Measurements from ENCODE around the gene ARL3. TPM values are rescaled to one million over a fixed set of nuclear protein-coding genes. Genes with fewer than 3 reads are reported as not detected.

The ARL3 gene
- polyA plus RNA-seq, 12 donors = 10.6 to 18.8 (median 13.8) TPM; not detected in 1

DNA sequence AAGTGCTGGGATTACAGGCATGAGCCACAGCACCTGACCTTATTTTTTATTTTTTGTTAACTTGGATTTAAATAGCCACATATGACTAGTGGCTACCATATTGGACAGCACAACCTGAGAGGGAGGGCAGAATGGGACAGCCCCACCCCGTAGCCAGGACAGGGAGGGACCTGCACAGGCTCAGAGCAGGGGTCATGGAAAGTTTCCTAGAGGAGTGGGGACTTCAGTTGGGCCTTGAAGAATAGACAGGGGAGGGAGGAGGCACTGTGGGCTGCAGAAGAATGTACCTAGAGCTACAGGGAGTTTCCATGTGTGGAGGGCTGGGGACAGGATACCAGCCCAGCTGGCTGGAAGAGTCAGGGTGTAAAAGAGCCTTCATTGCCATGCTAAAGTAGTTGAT lies 61.1 kb downstream of the ARL3 start:
- DNase-seq = no peak

DNA sequence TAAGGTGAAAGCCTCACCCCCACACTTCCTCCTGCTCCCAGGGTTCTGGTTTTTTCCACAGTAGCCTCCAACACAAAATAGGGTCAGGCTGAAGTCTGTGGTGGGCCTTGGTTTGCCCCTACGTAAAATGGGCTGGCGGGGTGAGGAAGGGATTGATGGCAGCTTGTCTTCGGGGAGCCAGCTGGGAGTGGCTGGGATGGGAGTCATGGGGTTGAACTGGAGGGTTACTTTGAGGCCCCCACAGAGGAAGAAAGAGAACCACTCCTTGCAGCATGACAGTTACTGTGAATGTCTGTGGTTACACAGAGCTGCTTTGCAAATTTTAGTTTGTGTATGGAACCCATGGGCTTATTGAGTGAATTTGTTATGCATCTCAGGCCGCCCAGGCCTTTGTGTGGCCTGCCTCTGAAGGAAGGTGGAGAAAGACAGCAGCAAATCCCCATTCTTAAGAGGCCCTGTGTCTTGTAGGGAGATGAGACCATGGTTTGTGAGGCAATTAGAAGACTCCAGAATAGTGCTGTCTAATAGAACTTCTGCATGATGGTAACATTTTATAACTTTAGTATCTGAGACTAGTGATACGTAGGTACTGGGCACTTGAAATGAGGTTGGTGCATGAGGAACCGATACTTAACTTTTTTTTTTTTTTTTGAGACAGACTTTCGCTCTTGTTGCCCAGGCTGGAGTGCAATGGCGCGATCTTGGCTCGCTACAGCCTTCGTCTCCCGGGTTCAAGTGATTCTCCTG lies 61.9 kb downstream of the ARL3 start:
- DNase-seq = no peak

DNA sequence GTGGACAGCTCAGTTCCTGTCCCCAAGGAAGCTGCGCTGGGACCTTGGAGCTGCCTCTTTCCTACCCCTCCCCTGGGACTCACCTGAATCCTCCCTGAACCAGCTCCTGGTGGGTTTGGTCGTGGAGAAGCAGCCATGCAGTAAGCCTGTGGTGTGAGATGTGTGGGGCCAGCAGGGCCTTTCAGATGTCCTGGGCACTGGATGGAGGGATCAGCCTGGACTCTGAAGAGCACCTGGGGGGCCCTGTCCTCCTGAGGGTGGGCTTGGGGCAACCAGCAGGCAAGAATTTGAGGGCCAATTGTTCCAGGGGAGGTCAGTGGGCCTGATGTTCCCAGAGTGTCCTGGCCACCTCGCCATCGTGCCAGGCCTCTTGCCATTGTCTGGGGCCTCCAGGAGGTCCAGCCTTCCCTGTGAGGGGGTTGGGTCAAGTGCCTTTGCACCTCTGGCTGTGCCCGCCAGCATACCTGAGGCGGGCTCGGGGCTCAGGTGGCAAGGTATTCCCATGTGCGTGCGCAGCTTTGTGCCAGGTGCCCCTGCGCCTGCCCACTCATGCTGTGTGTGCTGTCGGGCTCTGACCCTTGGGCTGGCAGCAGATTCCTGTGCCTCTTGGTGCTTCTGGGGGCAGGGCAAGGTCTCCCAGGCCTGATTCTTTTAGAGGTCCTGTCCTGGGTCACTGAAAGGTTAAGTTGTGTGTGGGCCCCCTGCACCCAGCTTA lies 62.6 kb downstream of the ARL3 start:
- DNase-seq = no peak

- no peak for DNase-seq
Observed at GRCh38 chr10:102650655-102651454, 63.3 kb downstream of the ARL3 start.

DNA sequence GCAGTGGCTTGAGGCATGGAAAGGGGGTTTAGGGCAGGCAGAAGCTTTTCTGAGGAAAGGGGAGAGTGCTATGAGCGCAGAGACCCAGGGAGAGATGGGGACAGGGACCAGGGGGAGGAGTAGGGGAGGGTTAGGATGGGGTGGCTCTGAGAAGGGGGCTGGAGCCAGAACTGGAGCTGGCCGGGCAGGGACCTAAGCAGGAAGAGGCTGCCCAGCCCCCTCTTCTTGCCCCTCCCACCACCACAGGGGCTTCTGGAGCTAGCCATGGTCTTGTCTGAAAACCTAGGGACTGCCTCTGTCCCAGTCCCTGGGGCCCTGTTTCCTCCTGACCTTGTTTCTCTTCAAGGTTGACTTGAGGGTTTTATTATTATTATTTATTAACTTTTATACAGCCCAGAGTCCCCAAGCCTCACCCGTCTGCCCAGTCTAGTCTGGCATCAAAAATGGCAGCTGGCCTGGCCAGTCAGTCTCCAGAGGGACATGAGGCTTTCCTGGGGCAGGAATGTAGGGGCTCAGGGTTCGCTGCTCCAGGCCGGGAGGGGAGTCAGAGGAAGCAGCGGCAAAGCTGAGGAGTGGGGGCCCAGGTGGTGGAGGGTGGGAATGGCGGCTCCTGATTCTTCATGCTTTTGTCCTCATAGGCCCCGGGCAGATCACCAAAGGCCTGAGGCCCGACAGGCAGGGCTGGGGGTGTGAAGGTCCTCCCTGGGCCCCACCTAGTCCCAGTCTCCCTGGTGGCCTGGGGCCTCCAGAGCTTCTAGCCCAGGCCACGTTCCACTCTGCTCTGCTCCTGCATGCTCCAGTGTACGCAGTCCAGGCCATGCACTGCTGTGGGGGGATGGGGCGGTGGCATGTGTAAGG lies 64.2 kb downstream of the ARL3 start:
- DNase-seq = no peak

- DNase-seq = no peak
Observed at GRCh38 chr10:102648889-102649796, 65.1 kb downstream of the ARL3 start.

DNA sequence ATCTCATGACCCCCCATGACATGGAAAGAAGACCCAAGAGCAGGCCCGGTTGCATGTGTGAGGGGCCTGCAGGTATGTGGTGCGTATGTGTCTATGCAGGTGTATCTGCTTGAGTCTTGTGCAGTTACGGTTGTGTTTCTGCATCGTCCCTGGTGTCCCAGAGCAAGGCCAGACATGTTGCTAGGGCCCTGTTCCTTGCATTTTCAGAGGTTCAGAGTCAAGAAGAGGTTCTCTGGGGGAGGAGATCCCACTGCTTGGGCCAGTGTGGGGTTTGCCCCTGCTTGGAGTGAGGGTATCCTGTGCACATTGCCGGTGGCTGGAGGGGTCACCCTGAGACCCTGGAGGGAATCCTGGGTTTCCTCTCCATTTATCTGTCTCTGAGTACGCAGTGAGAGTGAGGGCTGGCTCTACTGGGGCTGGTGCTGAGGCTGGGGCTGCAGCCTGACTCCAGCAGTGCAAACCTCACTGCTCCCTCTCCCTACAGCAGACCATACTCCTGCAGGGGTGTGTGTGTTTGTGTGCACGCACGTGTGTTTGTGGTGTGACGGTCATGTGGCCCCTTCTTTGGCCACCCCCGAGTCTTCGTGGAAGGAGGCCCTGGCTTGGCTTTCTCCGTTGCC lies 65.8 kb downstream of the ARL3 start:
- DNase-seq = no peak

GRCh38 chr10:102647443-102648268 lies 66.5 kb downstream of the ARL3 start:
- no peak for DNase-seq

GRCh38 chr10:102646610-102647442 lies 67.4 kb downstream of the ARL3 start:
- DNase-seq = peak; percentile 74

- DNase-seq = peak; percentile 94
Observed at GRCh38 chr10:102645741-102646609, 68.2 kb downstream of the ARL3 start.

DNA sequence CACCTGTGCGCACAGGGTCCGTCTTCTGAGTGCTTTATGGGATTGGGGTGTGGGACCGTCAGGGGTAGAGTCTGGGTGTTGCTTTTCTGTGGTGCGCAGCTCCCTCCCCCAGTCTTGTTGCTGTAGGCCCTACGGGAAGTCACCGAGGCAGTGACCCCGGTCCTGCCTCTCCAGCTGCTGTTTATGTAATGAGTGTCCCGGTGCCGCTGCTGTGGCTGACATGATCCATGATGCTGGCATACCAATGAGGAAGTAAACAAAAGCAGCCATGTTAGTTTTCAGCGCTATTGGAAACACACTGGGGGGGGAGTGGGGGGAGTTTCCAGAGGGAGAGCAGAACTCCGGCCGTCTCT lies 68.8 kb downstream of the ARL3 start:
- DNase-seq = peak; percentile 81

- peak; percentile 77 for DNase-seq
Observed at GRCh38 chr10:102644646-102645387, 69.4 kb downstream of the ARL3 start.

- no peak for DNase-seq
Observed at GRCh38 chr10:102644066-102644645, 70.0 kb downstream of the ARL3 start, which contains the start of gene TRIM8. TSS of gene TRIM8 (plus strand) at chr10:102644479. CDS start at chr10:102644618, 139 bp downstream.

DNA sequence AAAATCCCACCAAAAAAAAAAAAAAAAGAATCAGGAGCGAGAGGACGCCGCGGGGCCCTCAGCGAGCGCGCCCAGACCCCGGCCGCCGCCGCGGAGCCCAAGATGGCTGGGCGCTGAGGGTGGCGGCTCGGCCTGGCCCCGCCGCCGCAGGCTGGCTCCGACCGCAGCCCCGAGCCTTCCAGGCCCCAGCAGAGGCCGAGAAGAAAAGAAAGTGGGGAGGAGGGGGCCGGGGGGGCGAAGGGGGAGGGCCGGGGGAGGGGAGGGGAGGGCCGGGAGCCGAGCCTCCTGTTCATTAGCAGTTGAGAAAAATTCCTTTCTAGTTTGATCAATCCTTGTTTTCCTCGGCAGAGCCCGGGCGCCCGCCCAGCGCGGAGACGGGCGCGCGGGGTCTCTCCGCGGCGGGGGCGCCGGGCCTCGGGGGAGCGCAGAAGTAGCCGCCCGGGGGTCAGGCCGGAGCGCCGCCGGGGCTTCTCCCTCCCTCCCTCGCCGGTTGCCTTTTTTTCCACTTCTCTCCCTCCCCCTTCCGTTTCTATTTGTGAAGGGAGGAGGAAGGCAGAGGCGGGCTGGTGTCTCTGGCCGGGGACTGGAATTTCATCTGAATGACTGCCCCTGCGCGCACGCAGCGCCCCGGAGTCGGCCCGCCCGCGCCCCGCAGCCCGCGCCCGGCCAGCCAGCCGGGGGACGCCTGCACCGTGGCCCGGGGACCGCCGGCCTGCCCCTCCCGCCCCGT lies 70.7 kb downstream of the ARL3 start:
- DNase-seq = peak; percentile 70

GRCh38 chr10:102642736-102643335 lies 71.4 kb downstream of the ARL3 start:
- DNase-seq = peak; percentile 87
